HEK293 (cell line): ENCODE results near the gene PSEN2.

Experiments used
- GLI4 ChIP-seq: fragments of 450-650 bp; formaldehyde crosslinking; IDR thresholded peaks from 2 replicates; pipeline ENCODE4 v1.5.1; 2016; ENCODE audit warnings: missing biosample characterization, missing genetic modification characterization
- ZEB2 ChIP-seq: fragments of 450-650 bp; formaldehyde crosslinking; IDR thresholded peaks from 2 replicates; pipeline ENCODE4 v1.5.1; 2016; ENCODE audit warnings: missing biosample characterization, missing genetic modification characterization
- ZNF10 ChIP-seq: fragments of 450-650 bp; formaldehyde crosslinking; IDR thresholded peaks from 2 replicates; pipeline ENCODE4 v1.5.1; 2017; ENCODE audit warnings: missing biosample characterization, missing genetic modification characterization
- ZNF121 ChIP-seq: fragments of 450-650 bp; formaldehyde crosslinking; IDR thresholded peaks from 2 replicates; pipeline ENCODE4 v1.5.1; 2016; ENCODE audit warnings: missing biosample characterization, missing genetic modification characterization
- ZNF239 ChIP-seq: fragments of 450-650 bp; formaldehyde crosslinking; IDR thresholded peaks from 2 replicates; pipeline ENCODE4 v1.5.1; 2016; ENCODE audit warnings: missing biosample characterization, missing genetic modification characterization
- ZNF274 ChIP-seq, 2 experiments: fragments of 200-500 bp in 1 of 2; fragments of 450-650 bp in 1 of 2; sonication (Bioruptor generic) in 1 of 2; formaldehyde crosslinking in 1 of 2; IDR thresholded peaks; 2 replicates each; pipeline versions ENCODE4 v1.5.1 to v1.6.1; 2014 to 2016; ENCODE audit warnings: borderline replicate concordance in 1 of 2, inconsistent platforms in 1 of 2, low read length in 1 of 2, missing biosample characterization in 1 of 2, missing genetic modification characterization in 1 of 2
- ZNF311 ChIP-seq: fragments of 450-650 bp; formaldehyde crosslinking; IDR thresholded peaks from 2 replicates; pipeline ENCODE4 v1.5.1; 2017; ENCODE audit warnings: missing biosample characterization, missing genetic modification characterization, borderline replicate concordance
- ZNF530 ChIP-seq: fragments of 450-650 bp; formaldehyde crosslinking; IDR thresholded peaks from 2 replicates; pipeline ENCODE4 v1.5.1; 2016; ENCODE audit warnings: low read depth, missing biosample characterization, missing genetic modification characterization
- ZNF555 ChIP-seq: fragments of 450-650 bp; formaldehyde crosslinking; conservative IDR thresholded peaks from 2 replicates; pipeline ENCODE4 v1.5.1; 2017; ENCODE audit warnings: missing biosample characterization, mild to moderate bottlenecking, missing genetic modification characterization, inconsistent platforms
- ZNF585B ChIP-seq: fragments of 450-650 bp; formaldehyde crosslinking; IDR thresholded peaks from 2 replicates; pipeline ENCODE4 v1.5.1; 2016; ENCODE audit warnings: missing biosample characterization, missing genetic modification characterization
- ZNF600 ChIP-seq: fragments of 450-650 bp; formaldehyde crosslinking; IDR thresholded peaks from 2 replicates; pipeline ENCODE4 v1.5.1; 2016; ENCODE audit warnings: missing biosample characterization, missing genetic modification characterization
- ZNF610 ChIP-seq: fragments of 450-650 bp; formaldehyde crosslinking; IDR thresholded peaks from 2 replicates; pipeline ENCODE4 v1.5.1; 2016; ENCODE audit warnings: missing biosample characterization, missing genetic modification characterization, borderline replicate concordance
- ZXDB ChIP-seq: fragments of 450-650 bp; formaldehyde crosslinking; IDR thresholded peaks from 2 replicates; pipeline ENCODE4 v1.5.1; 2016; ENCODE audit warnings: missing biosample characterization, missing genetic modification characterization
- TF ChIP-seq, protein P1 (sequence below): fragments of 450-650 bp; formaldehyde crosslinking; IDR thresholded peaks from 2 replicates; pipeline ENCODE4 v1.5.1; 2016; ENCODE audit warnings: missing biosample characterization, missing genetic modification characterization, borderline replicate concordance
- TF ChIP-seq, protein P2 (sequence below): fragments of 450-650 bp; formaldehyde crosslinking; IDR thresholded peaks from 2 replicates; pipeline ENCODE4 v1.5.1; 2016; ENCODE audit warnings: missing biosample characterization, missing genetic modification characterization
- TF ChIP-seq, protein P3 (sequence below): fragments of 450-650 bp; formaldehyde crosslinking; IDR thresholded peaks from 2 replicates; pipeline ENCODE4 v1.5.1; 2016; ENCODE audit warnings: missing biosample characterization, missing genetic modification characterization
- TF ChIP-seq, protein P4 (sequence below): fragments of 450-650 bp; formaldehyde crosslinking; IDR thresholded peaks from 2 replicates; pipeline ENCODE4 v1.5.1; 2016; ENCODE audit warnings: missing biosample characterization, missing genetic modification characterization, low read depth
- TF ChIP-seq, protein P5 (sequence below): fragments of 450-650 bp; formaldehyde crosslinking; IDR thresholded peaks from 2 replicates; pipeline ENCODE4 v1.5.1; 2016; ENCODE audit warnings: missing biosample characterization, missing genetic modification characterization, low read depth
- TF ChIP-seq, protein P6 (sequence below): fragments of 450-650 bp; IDR thresholded peaks from 2 replicates; pipeline ENCODE4 v1.5.1; 2018; ENCODE audit warnings: missing biosample characterization, mild to moderate bottlenecking, missing genetic modification characterization

The PSEN2 gene

DNA sequence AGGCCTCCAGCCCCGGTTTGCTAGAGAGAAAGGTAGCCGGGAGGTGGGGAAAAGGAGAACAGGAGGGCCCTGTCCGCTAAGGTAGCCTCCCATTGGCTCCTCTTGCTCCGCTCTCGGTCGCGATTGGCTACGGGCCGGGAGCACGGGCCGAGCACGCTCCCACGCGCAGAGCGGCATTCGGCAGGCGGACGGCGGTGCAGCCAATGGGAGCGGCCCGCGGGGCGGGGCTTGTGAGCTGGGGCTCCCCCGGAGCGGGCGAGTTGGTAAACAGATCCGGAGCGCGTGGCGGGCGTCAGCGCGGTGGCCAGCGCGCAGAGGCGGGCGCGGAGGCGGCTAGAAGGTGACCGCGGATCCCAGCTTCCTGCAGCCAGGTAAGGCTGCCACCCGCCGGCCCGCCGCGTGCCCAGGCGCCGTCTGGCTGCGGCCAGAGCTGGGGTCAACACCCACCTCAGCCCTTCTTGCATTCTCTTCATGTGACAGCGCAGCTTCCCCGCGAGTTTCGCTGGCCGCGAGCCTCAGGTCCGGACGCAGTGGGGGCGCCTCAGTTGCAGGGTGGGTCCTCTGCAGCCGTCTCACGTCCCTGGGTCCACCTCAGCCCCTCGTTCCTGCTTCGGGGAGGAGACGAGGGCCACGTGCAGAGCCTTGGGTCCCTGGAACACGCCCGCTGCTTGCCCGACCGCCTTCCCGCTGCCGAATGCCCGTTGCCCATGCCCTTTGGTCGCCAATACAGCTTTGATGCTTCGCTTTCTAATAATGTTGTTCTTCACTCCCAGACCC is 69.8 kb downstream of the PSEN2 start, which contains the start of gene COQ8A (continued):
- TF ChIP-seq, protein P1, sequence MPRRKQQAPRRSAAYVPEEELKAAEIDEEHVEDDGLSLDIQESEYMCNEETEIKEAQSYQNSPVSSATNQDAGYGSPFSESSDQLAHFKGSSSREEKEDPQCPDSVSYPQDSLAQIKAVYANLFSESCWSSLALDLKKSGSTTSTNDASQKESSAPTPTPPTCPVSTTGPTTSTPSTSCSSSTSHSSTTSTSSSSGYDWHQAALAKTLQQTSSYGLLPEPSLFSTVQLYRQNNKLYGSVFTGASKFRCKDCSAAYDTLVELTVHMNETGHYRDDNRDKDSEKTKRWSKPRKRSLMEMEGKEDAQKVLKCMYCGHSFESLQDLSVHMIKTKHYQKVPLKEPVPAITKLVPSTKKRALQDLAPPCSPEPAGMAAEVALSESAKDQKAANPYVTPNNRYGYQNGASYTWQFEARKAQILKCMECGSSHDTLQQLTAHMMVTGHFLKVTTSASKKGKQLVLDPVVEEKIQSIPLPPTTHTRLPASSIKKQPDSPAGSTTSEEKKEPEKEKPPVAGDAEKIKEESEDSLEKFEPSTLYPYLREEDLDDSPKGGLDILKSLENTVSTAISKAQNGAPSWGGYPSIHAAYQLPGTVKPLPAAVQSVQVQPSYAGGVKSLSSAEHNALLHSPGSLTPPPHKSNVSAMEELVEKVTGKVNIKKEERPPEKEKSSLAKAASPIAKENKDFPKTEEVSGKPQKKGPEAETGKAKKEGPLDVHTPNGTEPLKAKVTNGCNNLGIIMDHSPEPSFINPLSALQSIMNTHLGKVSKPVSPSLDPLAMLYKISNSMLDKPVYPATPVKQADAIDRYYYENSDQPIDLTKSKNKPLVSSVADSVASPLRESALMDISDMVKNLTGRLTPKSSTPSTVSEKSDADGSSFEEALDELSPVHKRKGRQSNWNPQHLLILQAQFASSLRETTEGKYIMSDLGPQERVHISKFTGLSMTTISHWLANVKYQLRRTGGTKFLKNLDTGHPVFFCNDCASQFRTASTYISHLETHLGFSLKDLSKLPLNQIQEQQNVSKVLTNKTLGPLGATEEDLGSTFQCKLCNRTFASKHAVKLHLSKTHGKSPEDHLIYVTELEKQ, result no peak; the same call in 1 of the 2 replicates
- TF ChIP-seq ZNF610 (tag by site-specific recombination), result peak; percentile 39; the same call in 1 of the 2 replicates
- TF ChIP-seq ZNF274 (IDR thresholded peaks at IDR 0.05; ENCODE audit: low read length), result no peak
- TF ChIP-seq ZNF274 (tag by site-specific recombination; IDR thresholded peaks at IDR 0.05; ENCODE audit: borderline replicate concordance), result no peak
- TF ChIP-seq ZNF121 (tag by site-specific recombination), result 0 out of 2 replicates have a peak, but pooled peaks have one; percentile 12
- TF ChIP-seq ZNF600 (tag by site-specific recombination), result peak; percentile 57
- TF ChIP-seq, protein P2, sequence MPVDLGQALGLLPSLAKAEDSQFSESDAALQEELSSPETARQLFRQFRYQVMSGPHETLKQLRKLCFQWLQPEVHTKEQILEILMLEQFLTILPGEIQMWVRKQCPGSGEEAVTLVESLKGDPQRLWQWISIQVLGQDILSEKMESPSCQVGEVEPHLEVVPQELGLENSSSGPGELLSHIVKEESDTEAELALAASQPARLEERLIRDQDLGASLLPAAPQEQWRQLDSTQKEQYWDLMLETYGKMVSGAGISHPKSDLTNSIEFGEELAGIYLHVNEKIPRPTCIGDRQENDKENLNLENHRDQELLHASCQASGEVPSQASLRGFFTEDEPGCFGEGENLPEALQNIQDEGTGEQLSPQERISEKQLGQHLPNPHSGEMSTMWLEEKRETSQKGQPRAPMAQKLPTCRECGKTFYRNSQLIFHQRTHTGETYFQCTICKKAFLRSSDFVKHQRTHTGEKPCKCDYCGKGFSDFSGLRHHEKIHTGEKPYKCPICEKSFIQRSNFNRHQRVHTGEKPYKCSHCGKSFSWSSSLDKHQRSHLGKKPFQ (tag by site-specific recombination), result no peak
- TF ChIP-seq ZNF555 (tag by site-specific recombination), result no peak
- TF ChIP-seq, protein P3, sequence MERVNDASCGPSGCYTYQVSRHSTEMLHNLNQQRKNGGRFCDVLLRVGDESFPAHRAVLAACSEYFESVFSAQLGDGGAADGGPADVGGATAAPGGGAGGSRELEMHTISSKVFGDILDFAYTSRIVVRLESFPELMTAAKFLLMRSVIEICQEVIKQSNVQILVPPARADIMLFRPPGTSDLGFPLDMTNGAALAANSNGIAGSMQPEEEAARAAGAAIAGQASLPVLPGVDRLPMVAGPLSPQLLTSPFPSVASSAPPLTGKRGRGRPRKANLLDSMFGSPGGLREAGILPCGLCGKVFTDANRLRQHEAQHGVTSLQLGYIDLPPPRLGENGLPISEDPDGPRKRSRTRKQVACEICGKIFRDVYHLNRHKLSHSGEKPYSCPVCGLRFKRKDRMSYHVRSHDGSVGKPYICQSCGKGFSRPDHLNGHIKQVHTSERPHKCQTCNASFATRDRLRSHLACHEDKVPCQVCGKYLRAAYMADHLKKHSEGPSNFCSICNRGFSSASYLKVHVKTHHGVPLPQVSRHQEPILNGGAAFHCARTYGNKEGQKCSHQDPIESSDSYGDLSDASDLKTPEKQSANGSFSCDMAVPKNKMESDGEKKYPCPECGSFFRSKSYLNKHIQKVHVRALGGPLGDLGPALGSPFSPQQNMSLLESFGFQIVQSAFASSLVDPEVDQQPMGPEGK, result peak; percentile 60
- TF ChIP-seq, protein P4, sequence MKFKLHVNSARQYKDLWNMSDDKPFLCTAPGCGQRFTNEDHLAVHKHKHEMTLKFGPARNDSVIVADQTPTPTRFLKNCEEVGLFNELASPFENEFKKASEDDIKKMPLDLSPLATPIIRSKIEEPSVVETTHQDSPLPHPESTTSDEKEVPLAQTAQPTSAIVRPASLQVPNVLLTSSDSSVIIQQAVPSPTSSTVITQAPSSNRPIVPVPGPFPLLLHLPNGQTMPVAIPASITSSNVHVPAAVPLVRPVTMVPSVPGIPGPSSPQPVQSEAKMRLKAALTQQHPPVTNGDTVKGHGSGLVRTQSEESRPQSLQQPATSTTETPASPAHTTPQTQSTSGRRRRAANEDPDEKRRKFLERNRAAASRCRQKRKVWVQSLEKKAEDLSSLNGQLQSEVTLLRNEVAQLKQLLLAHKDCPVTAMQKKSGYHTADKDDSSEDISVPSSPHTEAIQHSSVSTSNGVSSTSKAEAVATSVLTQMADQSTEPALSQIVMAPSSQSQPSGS (tag by site-specific recombination), result no peak
- no peak for TF ChIP-seq ZNF311 (tag by site-specific recombination)
- no peak; the same call in 1 of the 2 replicates for TF ChIP-seq ZXDB (tag by site-specific recombination)
- no peak for TF ChIP-seq ZNF10 (tag by site-specific recombination)
- no peak for TF ChIP-seq ZNF530 (tag by site-specific recombination)
- TF ChIP-seq, protein P5, sequence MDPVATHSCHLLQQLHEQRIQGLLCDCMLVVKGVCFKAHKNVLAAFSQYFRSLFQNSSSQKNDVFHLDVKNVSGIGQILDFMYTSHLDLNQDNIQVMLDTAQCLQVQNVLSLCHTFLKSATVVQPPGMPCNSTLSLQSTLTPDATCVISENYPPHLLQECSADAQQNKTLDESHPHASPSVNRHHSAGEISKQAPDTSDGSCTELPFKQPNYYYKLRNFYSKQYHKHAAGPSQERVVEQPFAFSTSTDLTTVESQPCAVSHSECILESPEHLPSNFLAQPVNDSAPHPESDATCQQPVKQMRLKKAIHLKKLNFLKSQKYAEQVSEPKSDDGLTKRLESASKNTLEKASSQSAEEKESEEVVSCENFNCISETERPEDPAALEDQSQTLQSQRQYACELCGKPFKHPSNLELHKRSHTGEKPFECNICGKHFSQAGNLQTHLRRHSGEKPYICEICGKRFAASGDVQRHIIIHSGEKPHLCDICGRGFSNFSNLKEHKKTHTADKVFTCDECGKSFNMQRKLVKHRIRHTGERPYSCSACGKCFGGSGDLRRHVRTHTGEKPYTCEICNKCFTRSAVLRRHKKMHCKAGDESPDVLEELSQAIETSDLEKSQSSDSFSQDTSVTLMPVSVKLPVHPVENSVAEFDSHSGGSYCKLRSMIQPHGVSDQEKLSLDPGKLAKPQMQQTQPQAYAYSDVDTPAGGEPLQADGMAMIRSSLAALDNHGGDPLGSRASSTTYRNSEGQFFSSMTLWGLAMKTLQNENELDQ (tag by site-specific recombination), result no peak
- peak; percentile 14; the same call in 1 of the 2 replicates for TF ChIP-seq ZNF585B
- TF ChIP-seq, protein P6, sequence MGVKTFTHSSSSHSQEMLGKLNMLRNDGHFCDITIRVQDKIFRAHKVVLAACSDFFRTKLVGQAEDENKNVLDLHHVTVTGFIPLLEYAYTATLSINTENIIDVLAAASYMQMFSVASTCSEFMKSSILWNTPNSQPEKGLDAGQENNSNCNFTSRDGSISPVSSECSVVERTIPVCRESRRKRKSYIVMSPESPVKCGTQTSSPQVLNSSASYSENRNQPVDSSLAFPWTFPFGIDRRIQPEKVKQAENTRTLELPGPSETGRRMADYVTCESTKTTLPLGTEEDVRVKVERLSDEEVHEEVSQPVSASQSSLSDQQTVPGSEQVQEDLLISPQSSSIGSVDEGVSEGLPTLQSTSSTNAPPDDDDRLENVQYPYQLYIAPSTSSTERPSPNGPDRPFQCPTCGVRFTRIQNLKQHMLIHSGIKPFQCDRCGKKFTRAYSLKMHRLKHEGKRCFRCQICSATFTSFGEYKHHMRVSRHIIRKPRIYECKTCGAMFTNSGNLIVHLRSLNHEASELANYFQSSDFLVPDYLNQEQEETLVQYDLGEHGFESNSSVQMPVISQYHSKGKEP (tag by site-specific recombination), result peak; percentile 30; the same call in 1 of the 2 replicates
- TF ChIP-seq ZNF239 (tag by site-specific recombination), result no peak
- 0 out of 2 replicates have a peak, but pooled peaks have one; percentile 12 for TF ChIP-seq GLI4 (tag by site-specific recombination)
- peak; percentile 52; the same call in 1 of the 2 replicates for TF ChIP-seq ZEB2 (tag by site-specific recombination)
